GM18502 (cell line): ENCODE data around the gene SLC7A14.

Experiments used
- ATAC-seq: cut with Tn5 transposase; IDR thresholded peaks from one replicate; pipeline ENCODE4 v1.9.1; 2021; ENCODE audit warnings: mild to moderate bottlenecking; ENCODE audit not compliant: unreplicated experiment, poor library complexity

The SLC7A14 gene

GRCh38 chr3:170551252-170551651 lies 34.6 kb downstream of the SLC7A14 start:
- no peak for ATAC-seq

GRCh38 chr3:170542704-170543103 lies 43.2 kb downstream of the SLC7A14 start:
- ATAC-seq: no peak

GRCh38 chr3:170539897-170540296 lies 46.0 kb downstream of the SLC7A14 start:
- ATAC-seq: no peak

- no peak for ATAC-seq
These were observed 49.2 kb downstream of the SLC7A14 start for GRCh38 chr3:170536712-170537111.

GRCh38 chr3:170534227-170534626 lies 51.6 kb downstream of the SLC7A14 start:
- ATAC-seq: no peak

GRCh38 chr3:170532573-170532972 lies 53.3 kb downstream of the SLC7A14 start:
- no peak for ATAC-seq

- no peak for ATAC-seq
These were observed 54.1 kb downstream of the SLC7A14 start for GRCh38 chr3:170531657-170532335.

GRCh38 chr3:170531054-170531453 lies 54.8 kb downstream of the SLC7A14 start:
- no peak for ATAC-seq

GRCh38 chr3:170529912-170530311 lies 56.0 kb downstream of the SLC7A14 start:
- no peak for ATAC-seq

GRCh38 chr3:170529346-170529745 lies 56.5 kb downstream of the SLC7A14 start:
- ATAC-seq: no peak

- ATAC-seq: no peak
These were observed 57.1 kb downstream of the SLC7A14 start for GRCh38 chr3:170528726-170529125.

- ATAC-seq: no peak
These were observed 61.8 kb downstream of the SLC7A14 start for GRCh38 chr3:170524073-170524472.

- ATAC-seq: no peak
These were observed 62.6 kb downstream of the SLC7A14 start for GRCh38 chr3:170523248-170523647.

- no peak for ATAC-seq
These were observed 63.7 kb downstream of the SLC7A14 start for GRCh38 chr3:170522201-170522600.

- ATAC-seq: no peak
These were observed 64.9 kb downstream of the SLC7A14 start for GRCh38 chr3:170520996-170521395.

GRCh38 chr3:170517242-170517945 lies 68.5 kb downstream of the SLC7A14 start:
- ATAC-seq: no peak

- no peak for ATAC-seq
These were observed 72.2 kb downstream of the SLC7A14 start for GRCh38 chr3:170513642-170514041.

- no peak for ATAC-seq
These were observed 74.5 kb downstream of the SLC7A14 start for GRCh38 chr3:170511371-170511770.

- no peak for ATAC-seq
These were observed 77.0 kb downstream of the SLC7A14 start for GRCh38 chr3:170508839-170509238.

GRCh38 chr3:170508291-170508690 lies 77.6 kb downstream of the SLC7A14 start:
- no peak for ATAC-seq

GRCh38 chr3:170507063-170507462 lies 78.8 kb downstream of the SLC7A14 start:
- no peak for ATAC-seq

GRCh38 chr3:170506556-170506955 lies 79.3 kb downstream of the SLC7A14 start:
- ATAC-seq: no peak
